WTC11 (cell line): ENCODE measurements around the gene CDH13. TPM values are rescaled to one million over a fixed set of nuclear protein-coding genes. Genes with fewer than 3 reads are reported as not detected.

Source experiments
- ATAC-seq: fragments of 200-7000 bp; cut with Tn5 transposase; 2 replicates; pipeline ENCODE4 v1.10.0; 2021; ENCODE audit warnings: mild to moderate bottlenecking, moderate library complexity
- CTCF ChIA-PET: fragments of 300-600 bp; sonication (Branson Sonifier 250); formaldehyde crosslinking; loops from one replicate; lab custom pipeline; 2021; ENCODE audit warnings: antibody characterized with exemption; lab: Charles Lee
- POLR2A ChIA-PET: fragments of 350-600 bp; sonication (Branson Sonifier 250); formaldehyde crosslinking; loops from one replicate; lab custom pipeline; 2021; ENCODE audit warnings: antibody characterized with exemption; lab: Charles Lee
- DNase-seq: peaks from one replicate; pipeline ENCODE4 v3.0.0; 2021; ENCODE audit warnings: low spot score
- H3K27ac Mint-ChIP-seq: 2 replicates; pipeline ENCODE4 v1.8.0; 2021; ENCODE audit warnings: mixed read lengths
- H3K27me3 Mint-ChIP-seq: 2 replicates; pipeline ENCODE4 v1.8.0; 2021; ENCODE audit warnings: low read depth, mild to moderate bottlenecking, moderate library complexity, mixed read lengths
- H3K36me3 Mint-ChIP-seq: 2 replicates; pipeline ENCODE4 v1.8.0; 2021; ENCODE audit warnings: mixed read lengths
- H3K4me1 Mint-ChIP-seq: 2 replicates; pipeline ENCODE4 v1.8.0; 2022; ENCODE audit warnings: mixed read lengths
- H3K4me3 Mint-ChIP-seq: 2 replicates; pipeline ENCODE4 v1.8.0; 2021; ENCODE audit warnings: mild to moderate bottlenecking, moderate library complexity, mixed read lengths
- H3K9me3 Mint-ChIP-seq: 2 replicates; pipeline ENCODE4 v1.8.0; 2021; ENCODE audit warnings: mixed read lengths
- ESRRA ChIP-seq: sonication (generic); formaldehyde crosslinking; IDR thresholded peaks from 2 replicates; pipeline ENCODE4 v1.8.1; 2022; ENCODE audit warnings: mild to moderate bottlenecking, missing genetic modification reagents, borderline replicate concordance
- FOXJ3 ChIP-seq: sonication (generic); formaldehyde crosslinking; IDR thresholded peaks from 2 replicates; pipeline ENCODE4 v1.9.0; 2021; ENCODE audit warnings: missing genetic modification reagents, mild to moderate bottlenecking, borderline replicate concordance
- FOXK1 ChIP-seq: sonication (generic); formaldehyde crosslinking; IDR thresholded peaks from 2 replicates; pipeline ENCODE4 v1.8.0; 2022; ENCODE audit warnings: mild to moderate bottlenecking, moderate library complexity, missing genetic modification reagents
- GTF2I ChIP-seq: fragments of 250-450 bp; sonication (Bioruptor Pico); conservative IDR thresholded peaks from 2 replicates; pipeline ENCODE4 v1.4.0; 2021; ENCODE audit warnings: mild to moderate bottlenecking
- JUN ChIP-seq: sonication (generic); formaldehyde crosslinking; IDR thresholded peaks from 2 replicates; pipeline ENCODE4 v1.8.0; 2023; ENCODE audit warnings: mild to moderate bottlenecking, missing genetic modification reagents
- KAT7 ChIP-seq: sonication (generic); formaldehyde crosslinking; IDR thresholded peaks from 2 replicates; pipeline ENCODE4 v1.8.1; 2023; ENCODE audit warnings: missing genetic modification reagents, mild to moderate bottlenecking, borderline replicate concordance
- MYBL2 ChIP-seq: sonication (generic); formaldehyde crosslinking; IDR thresholded peaks from 2 replicates; pipeline ENCODE4 v1.8.1; 2023; ENCODE audit warnings: mild to moderate bottlenecking, moderate library complexity, missing genetic modification reagents
- TP53 ChIP-seq: sonication (generic); formaldehyde crosslinking; IDR thresholded peaks from 2 replicates; pipeline ENCODE4 v1.8.1; 2023; ENCODE audit warnings: mild to moderate bottlenecking, missing genetic modification reagents
- ZNF219 ChIP-seq: sonication (generic); formaldehyde crosslinking; IDR thresholded peaks from 2 replicates; pipeline ENCODE4 v1.8.0; 2023; ENCODE audit warnings: missing genetic modification reagents, mild to moderate bottlenecking, borderline replicate concordance
- ZNF423 ChIP-seq: fragments of 250-450 bp; sonication (Bioruptor Pico); IDR thresholded peaks from 2 replicates; pipeline ENCODE4 v2.1.2; 2022; ENCODE audit warnings: mild to moderate bottlenecking, moderate library complexity
- total RNA-seq: library from RNA; stranded (reverse); gene quantifications from 3 replicates; pipeline ENCODE4 v1.2.3, GENCODE V29; 2021
- TF ChIP-seq, protein P1 (sequence below): sonication (generic); formaldehyde crosslinking; IDR thresholded peaks from 2 replicates; pipeline ENCODE4 v1.8.0; 2022; ENCODE audit warnings: missing genetic modification reagents
- TF ChIP-seq, protein P2 (sequence below): sonication (generic); formaldehyde crosslinking; IDR thresholded peaks from 2 replicates; pipeline ENCODE4 v1.8.1; 2022; ENCODE audit warnings: mild to moderate bottlenecking, moderate library complexity, missing genetic modification reagents
- TF ChIP-seq, protein P3 (sequence below): sonication (generic); formaldehyde crosslinking; IDR thresholded peaks from 2 replicates; pipeline ENCODE4 v1.8.1; 2022; ENCODE audit warnings: low read depth, missing genetic modification reagents, borderline replicate concordance
- TF ChIP-seq, protein P4 (sequence below): sonication (generic); formaldehyde crosslinking; IDR thresholded peaks from 2 replicates; pipeline ENCODE4 v1.8.0; 2023; ENCODE audit warnings: mild to moderate bottlenecking, missing genetic modification reagents
- TF ChIP-seq, protein P5 (sequence below): sonication (generic); formaldehyde crosslinking; IDR thresholded peaks from 2 replicates; pipeline ENCODE4 v1.8.0; 2022; ENCODE audit warnings: mild to moderate bottlenecking, missing genetic modification reagents
- TF ChIP-seq, protein P6 (sequence below): sonication (generic); formaldehyde crosslinking; IDR thresholded peaks from 2 replicates; pipeline ENCODE4 v1.8.1; 2023; ENCODE audit warnings: mild to moderate bottlenecking, missing genetic modification reagents, moderate library complexity
- TF ChIP-seq, protein P7 (sequence below): fragments of 200-600 bp; IDR thresholded peaks from 2 replicates; pipeline ENCODE4 v1.8.0; 2022; ENCODE audit warnings: antibody characterized with exemption

Gene CDH13
- total RNA-seq, 1 experiment from 2014 or later = 0.81 TPM

DNA sequence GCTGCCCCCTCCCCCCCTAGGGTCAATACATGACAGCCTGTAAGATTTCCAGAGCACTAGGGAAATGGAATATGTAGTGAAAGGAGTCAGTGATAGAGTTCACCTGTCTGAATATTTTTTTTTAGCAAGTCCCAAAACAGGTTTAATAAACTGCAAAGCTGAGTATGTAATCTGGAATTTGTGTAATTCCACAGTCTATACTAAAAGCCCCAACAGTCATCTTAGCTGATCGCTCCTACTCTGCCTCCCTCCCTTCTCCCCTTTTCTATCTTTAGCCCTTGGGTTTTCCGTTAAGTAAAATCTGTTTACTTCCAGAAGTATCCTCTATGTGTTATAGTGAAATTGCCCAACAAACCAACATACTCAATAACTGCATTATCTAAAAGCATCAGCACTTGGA, 3.5 kb downstream of the CDH13 start:
- H3K27me3 Mint-ChIP-seq = peaks cover 48% of the 10 kb centered on the region
- ChIA-PET POLR2A (no interaction called here), CTCF (interaction anchor here (1.1 to 4.1 kb wide), 4 partner anchors 9 to 367 kb away, joined by 3 to 19 read pairs (median 6); no protein-coding TSS in a partner anchor)
- no peaks in the 10 kb centered on the region for H3K36me3 Mint-ChIP-seq
- no peak overlapping the region for H3K4me3 Mint-ChIP-seq
- no peak overlapping the region for H3K27ac Mint-ChIP-seq
- ATAC-seq (no peak), DNase-seq (no peak)
- H3K4me1 Mint-ChIP-seq = peaks cover 30% of the 10 kb centered on the region
- H3K9me3 Mint-ChIP-seq = peaks cover 5% of the 10 kb centered on the region
- TF ChIP-seq, protein P1, sequence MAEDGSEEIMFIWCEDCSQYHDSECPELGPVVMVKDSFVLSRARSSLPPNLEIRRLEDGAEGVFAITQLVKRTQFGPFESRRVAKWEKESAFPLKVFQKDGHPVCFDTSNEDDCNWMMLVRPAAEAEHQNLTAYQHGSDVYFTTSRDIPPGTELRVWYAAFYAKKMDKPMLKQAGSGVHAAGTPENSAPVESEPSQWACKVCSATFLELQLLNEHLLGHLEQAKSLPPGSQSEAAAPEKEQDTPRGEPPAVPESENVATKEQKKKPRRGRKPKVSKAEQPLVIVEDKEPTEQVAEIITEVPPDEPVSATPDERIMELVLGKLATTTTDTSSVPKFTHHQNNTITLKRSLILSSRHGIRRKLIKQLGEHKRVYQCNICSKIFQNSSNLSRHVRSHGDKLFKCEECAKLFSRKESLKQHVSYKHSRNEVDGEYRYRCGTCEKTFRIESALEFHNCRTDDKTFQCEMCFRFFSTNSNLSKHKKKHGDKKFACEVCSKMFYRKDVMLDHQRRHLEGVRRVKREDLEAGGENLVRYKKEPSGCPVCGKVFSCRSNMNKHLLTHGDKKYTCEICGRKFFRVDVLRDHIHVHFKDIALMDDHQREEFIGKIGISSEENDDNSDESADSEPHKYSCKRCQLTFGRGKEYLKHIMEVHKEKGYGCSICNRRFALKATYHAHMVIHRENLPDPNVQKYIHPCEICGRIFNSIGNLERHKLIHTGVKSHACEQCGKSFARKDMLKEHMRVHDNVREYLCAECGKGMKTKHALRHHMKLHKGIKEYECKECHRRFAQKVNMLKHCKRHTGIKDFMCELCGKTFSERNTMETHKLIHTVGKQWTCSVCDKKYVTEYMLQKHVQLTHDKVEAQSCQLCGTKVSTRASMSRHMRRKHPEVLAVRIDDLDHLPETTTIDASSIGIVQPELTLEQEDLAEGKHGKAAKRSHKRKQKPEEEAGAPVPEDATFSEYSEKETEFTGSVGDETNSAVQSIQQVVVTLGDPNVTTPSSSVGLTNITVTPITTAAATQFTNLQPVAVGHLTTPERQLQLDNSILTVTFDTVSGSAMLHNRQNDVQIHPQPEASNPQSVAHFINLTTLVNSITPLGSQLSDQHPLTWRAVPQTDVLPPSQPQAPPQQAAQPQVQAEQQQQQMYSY (CRISPR knock-in tag) = no peak
- TF ChIP-seq, protein P2, sequence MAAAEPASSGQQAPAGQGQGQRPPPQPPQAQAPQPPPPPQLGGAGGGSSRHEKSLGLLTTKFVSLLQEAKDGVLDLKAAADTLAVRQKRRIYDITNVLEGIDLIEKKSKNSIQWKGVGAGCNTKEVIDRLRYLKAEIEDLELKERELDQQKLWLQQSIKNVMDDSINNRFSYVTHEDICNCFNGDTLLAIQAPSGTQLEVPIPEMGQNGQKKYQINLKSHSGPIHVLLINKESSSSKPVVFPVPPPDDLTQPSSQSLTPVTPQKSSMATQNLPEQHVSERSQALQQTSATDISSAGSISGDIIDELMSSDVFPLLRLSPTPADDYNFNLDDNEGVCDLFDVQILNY = no peak
- TF ChIP-seq GTF2I (CRISPR knock-in tag) (no peak), ZNF423 (no peak), JUN (CRISPR knock-in tag) (no peak), MYBL2 (CRISPR knock-in tag) (no peak), ZNF219 (CRISPR knock-in tag) (no peak), TP53 (CRISPR knock-in tag) (no peak), FOXK1 (CRISPR knock-in tag) (no peak), ESRRA (CRISPR knock-in tag) (no peak), KAT7 (CRISPR knock-in tag) (no peak), FOXJ3 (CRISPR knock-in tag) (no peak)
- TF ChIP-seq, protein P3, sequence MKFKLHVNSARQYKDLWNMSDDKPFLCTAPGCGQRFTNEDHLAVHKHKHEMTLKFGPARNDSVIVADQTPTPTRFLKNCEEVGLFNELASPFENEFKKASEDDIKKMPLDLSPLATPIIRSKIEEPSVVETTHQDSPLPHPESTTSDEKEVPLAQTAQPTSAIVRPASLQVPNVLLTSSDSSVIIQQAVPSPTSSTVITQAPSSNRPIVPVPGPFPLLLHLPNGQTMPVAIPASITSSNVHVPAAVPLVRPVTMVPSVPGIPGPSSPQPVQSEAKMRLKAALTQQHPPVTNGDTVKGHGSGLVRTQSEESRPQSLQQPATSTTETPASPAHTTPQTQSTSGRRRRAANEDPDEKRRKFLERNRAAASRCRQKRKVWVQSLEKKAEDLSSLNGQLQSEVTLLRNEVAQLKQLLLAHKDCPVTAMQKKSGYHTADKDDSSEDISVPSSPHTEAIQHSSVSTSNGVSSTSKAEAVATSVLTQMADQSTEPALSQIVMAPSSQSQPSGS (CRISPR knock-in tag) = no peak
- TF ChIP-seq, protein P4, sequence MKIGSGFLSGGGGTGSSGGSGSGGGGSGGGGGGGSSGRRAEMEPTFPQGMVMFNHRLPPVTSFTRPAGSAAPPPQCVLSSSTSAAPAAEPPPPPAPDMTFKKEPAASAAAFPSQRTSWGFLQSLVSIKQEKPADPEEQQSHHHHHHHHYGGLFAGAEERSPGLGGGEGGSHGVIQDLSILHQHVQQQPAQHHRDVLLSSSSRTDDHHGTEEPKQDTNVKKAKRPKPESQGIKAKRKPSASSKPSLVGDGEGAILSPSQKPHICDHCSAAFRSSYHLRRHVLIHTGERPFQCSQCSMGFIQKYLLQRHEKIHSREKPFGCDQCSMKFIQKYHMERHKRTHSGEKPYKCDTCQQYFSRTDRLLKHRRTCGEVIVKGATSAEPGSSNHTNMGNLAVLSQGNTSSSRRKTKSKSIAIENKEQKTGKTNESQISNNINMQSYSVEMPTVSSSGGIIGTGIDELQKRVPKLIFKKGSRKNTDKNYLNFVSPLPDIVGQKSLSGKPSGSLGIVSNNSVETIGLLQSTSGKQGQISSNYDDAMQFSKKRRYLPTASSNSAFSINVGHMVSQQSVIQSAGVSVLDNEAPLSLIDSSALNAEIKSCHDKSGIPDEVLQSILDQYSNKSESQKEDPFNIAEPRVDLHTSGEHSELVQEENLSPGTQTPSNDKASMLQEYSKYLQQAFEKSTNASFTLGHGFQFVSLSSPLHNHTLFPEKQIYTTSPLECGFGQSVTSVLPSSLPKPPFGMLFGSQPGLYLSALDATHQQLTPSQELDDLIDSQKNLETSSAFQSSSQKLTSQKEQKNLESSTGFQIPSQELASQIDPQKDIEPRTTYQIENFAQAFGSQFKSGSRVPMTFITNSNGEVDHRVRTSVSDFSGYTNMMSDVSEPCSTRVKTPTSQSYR (CRISPR knock-in tag) = no peak
- TF ChIP-seq, protein P5, sequence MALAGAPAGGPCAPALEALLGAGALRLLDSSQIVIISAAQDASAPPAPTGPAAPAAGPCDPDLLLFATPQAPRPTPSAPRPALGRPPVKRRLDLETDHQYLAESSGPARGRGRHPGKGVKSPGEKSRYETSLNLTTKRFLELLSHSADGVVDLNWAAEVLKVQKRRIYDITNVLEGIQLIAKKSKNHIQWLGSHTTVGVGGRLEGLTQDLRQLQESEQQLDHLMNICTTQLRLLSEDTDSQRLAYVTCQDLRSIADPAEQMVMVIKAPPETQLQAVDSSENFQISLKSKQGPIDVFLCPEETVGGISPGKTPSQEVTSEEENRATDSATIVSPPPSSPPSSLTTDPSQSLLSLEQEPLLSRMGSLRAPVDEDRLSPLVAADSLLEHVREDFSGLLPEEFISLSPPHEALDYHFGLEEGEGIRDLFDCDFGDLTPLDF (CRISPR knock-in tag) = no peak
- TF ChIP-seq, protein P6, sequence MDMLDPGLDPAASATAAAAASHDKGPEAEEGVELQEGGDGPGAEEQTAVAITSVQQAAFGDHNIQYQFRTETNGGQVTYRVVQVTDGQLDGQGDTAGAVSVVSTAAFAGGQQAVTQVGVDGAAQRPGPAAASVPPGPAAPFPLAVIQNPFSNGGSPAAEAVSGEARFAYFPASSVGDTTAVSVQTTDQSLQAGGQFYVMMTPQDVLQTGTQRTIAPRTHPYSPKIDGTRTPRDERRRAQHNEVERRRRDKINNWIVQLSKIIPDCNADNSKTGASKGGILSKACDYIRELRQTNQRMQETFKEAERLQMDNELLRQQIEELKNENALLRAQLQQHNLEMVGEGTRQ (CRISPR knock-in tag) = no peak
- TF ChIP-seq, protein P7, sequence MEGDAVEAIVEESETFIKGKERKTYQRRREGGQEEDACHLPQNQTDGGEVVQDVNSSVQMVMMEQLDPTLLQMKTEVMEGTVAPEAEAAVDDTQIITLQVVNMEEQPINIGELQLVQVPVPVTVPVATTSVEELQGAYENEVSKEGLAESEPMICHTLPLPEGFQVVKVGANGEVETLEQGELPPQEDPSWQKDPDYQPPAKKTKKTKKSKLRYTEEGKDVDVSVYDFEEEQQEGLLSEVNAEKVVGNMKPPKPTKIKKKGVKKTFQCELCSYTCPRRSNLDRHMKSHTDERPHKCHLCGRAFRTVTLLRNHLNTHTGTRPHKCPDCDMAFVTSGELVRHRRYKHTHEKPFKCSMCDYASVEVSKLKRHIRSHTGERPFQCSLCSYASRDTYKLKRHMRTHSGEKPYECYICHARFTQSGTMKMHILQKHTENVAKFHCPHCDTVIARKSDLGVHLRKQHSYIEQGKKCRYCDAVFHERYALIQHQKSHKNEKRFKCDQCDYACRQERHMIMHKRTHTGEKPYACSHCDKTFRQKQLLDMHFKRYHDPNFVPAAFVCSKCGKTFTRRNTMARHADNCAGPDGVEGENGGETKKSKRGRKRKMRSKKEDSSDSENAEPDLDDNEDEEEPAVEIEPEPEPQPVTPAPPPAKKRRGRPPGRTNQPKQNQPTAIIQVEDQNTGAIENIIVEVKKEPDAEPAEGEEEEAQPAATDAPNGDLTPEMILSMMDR = no peak
